IPS-15b (cell line): ENCODE measurements around the gene DHRSX.
"Not testable (repeated sequence)": the region's sequence is repeated elsewhere in the genome, so short reads cannot be mapped to it uniquely, and the experiment has no call there.

Source experiments
- H3K27me3 ChIP-seq: one replicate; pipeline ENCODE4 v1.6.1; 2013; ENCODE audit warnings: low read length; ENCODE audit not compliant: control insufficient read depth, insufficient read depth
- H3K36me3 ChIP-seq: one replicate; pipeline ENCODE4 v1.6.1; 2013; ENCODE audit warnings: low read length; ENCODE audit not compliant: control insufficient read depth, insufficient read depth
- H3K4me1 ChIP-seq: one replicate; pipeline ENCODE4 v1.6.1; 2013; ENCODE audit warnings: mild to moderate bottlenecking, low read length; ENCODE audit not compliant: control insufficient read depth, insufficient read depth
- H3K4me3 ChIP-seq: one replicate; pipeline ENCODE4 v1.5.1; 2013; ENCODE audit warnings: low read depth, low read length
- H3K9ac ChIP-seq: one replicate; pipeline ENCODE4 v1.6.1; 2013; ENCODE audit warnings: low read depth, mild to moderate bottlenecking, low read length
- H3K9me3 ChIP-seq: one replicate; pipeline ENCODE4 v1.6.1; 2013; ENCODE audit warnings: mild to moderate bottlenecking, low read length; ENCODE audit not compliant: control insufficient read depth, insufficient read depth

The DHRSX gene

GRCh38 chrX:2388669-2389068, 112.1 kb downstream of the DHRSX start:
- Histone ChIP-seq H3K36me3 (peaks cover 7% of the 10 kb centered on the region), H3K4me3 (no peak overlapping the region), H3K9me3 (no peaks in the 10 kb centered on the region), H3K27me3 (no peaks in the 10 kb centered on the region), H3K4me1 (no peaks in the 10 kb centered on the region), H3K9ac (no peak overlapping the region)

- no peaks in the 10 kb centered on the region for H3K27me3 ChIP-seq
- H3K9me3 ChIP-seq = no peaks in the 10 kb centered on the region
- H3K4me3 ChIP-seq = no peak overlapping the region
- H3K36me3 ChIP-seq = peaks cover 7% of the 10 kb centered on the region
- no peak overlapping the region for H3K9ac ChIP-seq
- H3K4me1 ChIP-seq = no peaks in the 10 kb centered on the region
Measured at GRCh38 chrX:2387614-2388239, 113.0 kb downstream of the DHRSX start.

- H3K36me3 ChIP-seq = no peaks in the 10 kb centered on the region
- no peaks in the 10 kb centered on the region for H3K27me3 ChIP-seq
- no peaks in the 10 kb centered on the region for H3K4me1 ChIP-seq
- no peak overlapping the region for H3K4me3 ChIP-seq
- H3K9ac ChIP-seq = no peak overlapping the region
- H3K9me3 ChIP-seq = no peaks in the 10 kb centered on the region
Measured at GRCh38 chrX:2385224-2385623, 115.6 kb downstream of the DHRSX start.

GRCh38 chrX:2384486-2384885, 116.3 kb downstream of the DHRSX start:
- Histone ChIP-seq H3K9ac (no peak overlapping the region), H3K4me3 (no peak overlapping the region), H3K36me3 (no peaks in the 10 kb centered on the region), H3K27me3 (no peaks in the 10 kb centered on the region), H3K9me3 (no peaks in the 10 kb centered on the region), H3K4me1 (no peaks in the 10 kb centered on the region)

DNA sequence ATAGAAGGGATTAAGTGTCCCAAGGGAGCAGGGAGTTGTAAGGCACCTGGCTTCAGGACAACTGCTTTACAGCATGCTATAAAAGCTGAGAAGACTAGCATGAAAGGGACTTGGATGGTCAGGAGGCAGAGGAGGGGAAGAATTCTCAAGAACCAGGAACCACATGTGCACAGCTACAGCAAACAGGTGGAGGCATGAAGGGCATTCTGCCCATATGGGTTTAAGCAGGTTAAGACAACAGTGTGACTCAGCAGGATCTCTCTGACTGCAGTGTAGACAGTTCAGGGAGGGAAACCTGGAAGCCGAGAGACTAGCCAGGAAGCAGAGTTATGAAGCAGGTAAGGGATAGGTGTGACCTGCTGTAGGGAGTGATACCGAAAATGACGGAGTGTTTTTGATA, 117.0 kb downstream of the DHRSX start:
- Histone ChIP-seq H3K4me3 (no peak overlapping the region), H3K36me3 (no peaks in the 10 kb centered on the region), H3K4me1 (no peaks in the 10 kb centered on the region), H3K9me3 (no peaks in the 10 kb centered on the region), H3K9ac (no peak overlapping the region), H3K27me3 (no peaks in the 10 kb centered on the region)

GRCh38 chrX:2383144-2383543, 117.6 kb downstream of the DHRSX start:
- Histone ChIP-seq H3K36me3 (no peaks in the 10 kb centered on the region), H3K4me3 (no peak overlapping the region), H3K9me3 (no peaks in the 10 kb centered on the region), H3K4me1 (no peaks in the 10 kb centered on the region), H3K9ac (no peak overlapping the region), H3K27me3 (no peaks in the 10 kb centered on the region)

- not testable (repeated sequence) for H3K4me1 ChIP-seq, H3K4me3 ChIP-seq, H3K9me3 ChIP-seq, H3K27me3 ChIP-seq, H3K9ac ChIP-seq, H3K36me3 ChIP-seq
Measured at GRCh38 chrX:2382433-2383048, 118.2 kb downstream of the DHRSX start.

DNA sequence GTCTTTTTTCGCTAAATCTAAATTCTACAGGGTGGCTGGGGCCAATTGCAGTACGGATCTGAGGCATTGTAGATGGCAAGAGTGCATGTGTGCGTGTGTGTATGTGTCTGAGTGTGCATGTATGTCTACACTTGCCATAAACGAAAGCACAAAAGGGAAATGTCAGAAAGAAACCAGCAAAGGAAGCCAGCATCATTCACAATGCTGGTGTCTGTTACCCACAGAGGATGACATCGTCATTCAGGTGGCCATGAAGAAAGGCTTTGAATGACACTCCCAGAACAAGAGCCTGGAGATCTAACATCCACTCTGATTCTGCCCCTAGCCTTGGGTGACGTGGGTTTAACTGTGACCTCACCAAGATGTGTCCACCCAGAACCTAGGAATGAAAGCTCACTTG, 124.6 kb downstream of the DHRSX start:
- H3K4me1 ChIP-seq = peaks cover 5% of the 10 kb centered on the region
- H3K4me3 ChIP-seq = no peak overlapping the region
- H3K9ac ChIP-seq = no peak overlapping the region
- H3K9me3 ChIP-seq = no peaks in the 10 kb centered on the region
- no peaks in the 10 kb centered on the region for H3K36me3 ChIP-seq
- no peaks in the 10 kb centered on the region for H3K27me3 ChIP-seq

- Histone ChIP-seq H3K27me3 (no peaks in the 10 kb centered on the region), H3K36me3 (no peaks in the 10 kb centered on the region), H3K9ac (no peak overlapping the region), H3K4me1 (peaks cover 5% of the 10 kb centered on the region), H3K4me3 (no peak overlapping the region), H3K9me3 (no peaks in the 10 kb centered on the region)
Measured at GRCh38 chrX:2374086-2374485, 126.7 kb downstream of the DHRSX start.

GRCh38 chrX:2373615-2374014, 127.2 kb downstream of the DHRSX start:
- H3K9me3 ChIP-seq = no peaks in the 10 kb centered on the region

GRCh38 chrX:2371026-2371711, 129.6 kb downstream of the DHRSX start:
- Histone ChIP-seq H3K9me3 (no peaks in the 10 kb centered on the region), H3K4me1 (peaks cover 5% of the 10 kb centered on the region), H3K4me3 (no peak overlapping the region), H3K27me3 (no peaks in the 10 kb centered on the region), H3K36me3 (no peaks in the 10 kb centered on the region), H3K9ac (no peak overlapping the region)

More at GRCh38 chrX:2373615-2374014, 127.2 kb downstream of the DHRSX start:
- H3K9ac ChIP-seq = no peak overlapping the region
- no peaks in the 10 kb centered on the region for H3K27me3 ChIP-seq
- no peaks in the 10 kb centered on the region for H3K36me3 ChIP-seq
- no peak overlapping the region for H3K4me3 ChIP-seq
- H3K4me1 ChIP-seq = peaks cover 5% of the 10 kb centered on the region

GRCh38 chrX:2370456-2370855, 130.3 kb downstream of the DHRSX start:
- no peaks in the 10 kb centered on the region for H3K9me3 ChIP-seq
- no peaks in the 10 kb centered on the region for H3K36me3 ChIP-seq
- no peaks in the 10 kb centered on the region for H3K27me3 ChIP-seq
- peaks cover 5% of the 10 kb centered on the region for H3K4me1 ChIP-seq
- H3K9ac ChIP-seq = no peak overlapping the region
- no peak overlapping the region for H3K4me3 ChIP-seq
